Prostate gland (tissue), 2 donors: ENCODE measurements around the gene VARS2.

Experiments used
- POLR2A ChIP-seq: fragments of 450-650 bp; IDR thresholded peaks from one replicate; pipeline ENCODE4 v1.6.1; 2016; ENCODE audit warnings: antibody characterized with exemption, mild to moderate bottlenecking
- POLR2AphosphoS5 ChIP-seq: sonication (generic); formaldehyde crosslinking; IDR thresholded peaks from one replicate; pipeline ENCODE4 v1.6.1; 2017; ENCODE audit warnings: antibody characterized with exemption
- TF ChIP-seq, protein P1 (sequence below), 4 experiments: fragments of 200-600 bp in 2 of 4; fragments of 450-650 bp in 2 of 4; sonication (generic) in 2 of 4; IDR thresholded peaks; 1 replicate in 3 of 4; 2 replicates in 1 of 4; pipeline ENCODE4 v1.5.1; 2016 to 2019; ENCODE audit warnings: antibody characterized with exemption in 4 of 4, mild to moderate bottlenecking in 2 of 4, moderate library complexity in 2 of 4

DNA sequence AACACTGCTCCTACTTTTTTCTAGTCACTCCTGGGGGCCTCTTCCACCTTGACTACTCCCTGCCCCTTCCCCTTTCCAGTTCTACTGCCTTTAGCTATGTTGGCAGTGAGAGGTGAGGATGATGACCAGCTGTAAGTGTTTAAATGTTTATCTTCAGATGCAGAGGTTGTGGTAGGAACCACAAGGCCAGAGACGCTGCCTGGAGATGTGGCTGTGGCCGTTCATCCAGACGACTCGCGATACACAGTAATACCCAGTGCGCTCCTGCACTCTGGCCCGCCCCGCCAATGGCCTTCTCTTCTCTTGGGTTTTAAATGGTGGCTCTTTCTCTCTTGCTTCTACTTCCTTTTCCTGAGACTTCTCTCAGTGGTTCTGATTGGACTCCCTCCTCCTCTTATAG is 4.6 kb downstream of the VARS2 start:
- TF ChIP-seq, protein P1, sequence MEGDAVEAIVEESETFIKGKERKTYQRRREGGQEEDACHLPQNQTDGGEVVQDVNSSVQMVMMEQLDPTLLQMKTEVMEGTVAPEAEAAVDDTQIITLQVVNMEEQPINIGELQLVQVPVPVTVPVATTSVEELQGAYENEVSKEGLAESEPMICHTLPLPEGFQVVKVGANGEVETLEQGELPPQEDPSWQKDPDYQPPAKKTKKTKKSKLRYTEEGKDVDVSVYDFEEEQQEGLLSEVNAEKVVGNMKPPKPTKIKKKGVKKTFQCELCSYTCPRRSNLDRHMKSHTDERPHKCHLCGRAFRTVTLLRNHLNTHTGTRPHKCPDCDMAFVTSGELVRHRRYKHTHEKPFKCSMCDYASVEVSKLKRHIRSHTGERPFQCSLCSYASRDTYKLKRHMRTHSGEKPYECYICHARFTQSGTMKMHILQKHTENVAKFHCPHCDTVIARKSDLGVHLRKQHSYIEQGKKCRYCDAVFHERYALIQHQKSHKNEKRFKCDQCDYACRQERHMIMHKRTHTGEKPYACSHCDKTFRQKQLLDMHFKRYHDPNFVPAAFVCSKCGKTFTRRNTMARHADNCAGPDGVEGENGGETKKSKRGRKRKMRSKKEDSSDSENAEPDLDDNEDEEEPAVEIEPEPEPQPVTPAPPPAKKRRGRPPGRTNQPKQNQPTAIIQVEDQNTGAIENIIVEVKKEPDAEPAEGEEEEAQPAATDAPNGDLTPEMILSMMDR (IDR thresholded peaks at IDR 0.05) = no peak
- TF ChIP-seq POLR2A (no peak), POLR2AphosphoS5 (no peak)
